HEK293 (cell line): ENCODE results near the gene NR2F2.

Experiments used
- CTCF ChIA-PET: fragments of 350-600 bp; formaldehyde crosslinking; extraction: SDS; loops from one replicate; lab custom pipeline; 2021; ENCODE audit warnings: antibody characterized with exemption; lab: Yijun Ruan, JAX
- POLR2A ChIA-PET: fragments of 300-600 bp; formaldehyde crosslinking; extraction: SDS; loops from one replicate; lab custom pipeline; 2020; ENCODE audit warnings: antibody characterized with exemption, inconsistent platforms; lab: Yijun Ruan, JAX
- H3K27ac ChIP-seq: fragments of 200-500 bp; sonication (Bioruptor generic); 2 replicates; pipeline ENCODE4 v1.5.1; 2014; ENCODE audit warnings: low read depth, low read length, control low read depth, inconsistent platforms; ENCODE audit errors: extremely low read depth
- H3K36me3 ChIP-seq, 2 experiments: fragments of 200-500 bp in 1 of 2; sonication (Bioruptor generic) in 1 of 2; 1 replicate in 1 of 2; 2 replicates in 1 of 2; pipeline ENCODE4 v1.5.1; 2014 to 2017; ENCODE audit warnings: inconsistent platforms in 2 of 2, low read length in 2 of 2; ENCODE audit not compliant: control insufficient read depth in 2 of 2, insufficient read depth in 1 of 2
- H3K4me1 ChIP-seq: fragments of 200-500 bp; sonication (Bioruptor generic); 2 replicates; pipeline ENCODE4 v1.5.1; 2014; ENCODE audit warnings: mild to moderate bottlenecking, low read length, inconsistent platforms; ENCODE audit not compliant: control insufficient read depth, insufficient read depth
- H3K4me3 ChIP-seq: 2 replicates; pipeline ENCODE4 v1.5.1; 2011; ENCODE audit warnings: low read depth, mild to moderate bottlenecking, control low read depth, low read length, moderate library complexity
- H3K9me3 ChIP-seq: fragments of 200-500 bp; sonication (Bioruptor generic); 2 replicates; pipeline ENCODE4 v1.5.1; 2014; ENCODE audit warnings: low read depth, low read length, inconsistent platforms; ENCODE audit not compliant: control insufficient read depth, insufficient read depth
- FEZF1 ChIP-seq: fragments of 450-650 bp; formaldehyde crosslinking; IDR thresholded peaks from 2 replicates; pipeline ENCODE4 v1.5.1; 2016; ENCODE audit warnings: missing biosample characterization, missing genetic modification characterization
- KLF10 ChIP-seq: fragments of 450-650 bp; IDR thresholded peaks from 2 replicates; pipeline ENCODE4 v1.5.1; 2018; ENCODE audit warnings: missing biosample characterization, mild to moderate bottlenecking, missing genetic modification characterization
- PBX3 ChIP-seq: sonication (generic); formaldehyde crosslinking; IDR thresholded peaks from 2 replicates; pipeline ENCODE4 v1.8.1; 2022; ENCODE audit warnings: mild to moderate bottlenecking, moderate library complexity, missing genetic modification reagents
- PRDM4 ChIP-seq: fragments of 450-650 bp; formaldehyde crosslinking; IDR thresholded peaks from 2 replicates; pipeline ENCODE4 v1.5.1; 2017; ENCODE audit warnings: missing biosample characterization, missing genetic modification characterization
- PRDM6 ChIP-seq: fragments of 450-650 bp; formaldehyde crosslinking; IDR thresholded peaks from 2 replicates; pipeline ENCODE4 v1.5.1; 2017; ENCODE audit warnings: missing biosample characterization, missing genetic modification characterization
- REST ChIP-seq: fragments of 450-650 bp; formaldehyde crosslinking; IDR thresholded peaks from 2 replicates; pipeline ENCODE4 v1.5.1; 2016; ENCODE audit warnings: missing biosample characterization, missing genetic modification characterization
- SP7 ChIP-seq: fragments of 450-650 bp; formaldehyde crosslinking; IDR thresholded peaks from 2 replicates; pipeline ENCODE4 v1.5.1; 2016; ENCODE audit warnings: missing biosample characterization, missing genetic modification characterization
- TCF7L2 ChIP-seq: IDR thresholded peaks from 2 replicates; pipeline ENCODE4 v1.6.1; 2011; ENCODE audit warnings: low read depth, mild to moderate bottlenecking, inconsistent platforms, low read length, moderate library complexity, borderline replicate concordance
- ZBTB17 ChIP-seq: fragments of 450-650 bp; formaldehyde crosslinking; IDR thresholded peaks from 2 replicates; pipeline ENCODE4 v1.5.1; 2016; ENCODE audit warnings: missing biosample characterization, missing genetic modification characterization
- ZIC2 ChIP-seq: fragments of 450-650 bp; formaldehyde crosslinking; IDR thresholded peaks from 2 replicates; pipeline ENCODE4 v1.5.1; 2016; ENCODE audit warnings: missing biosample characterization, missing genetic modification characterization
- ZNF239 ChIP-seq: fragments of 450-650 bp; formaldehyde crosslinking; IDR thresholded peaks from 2 replicates; pipeline ENCODE4 v1.5.1; 2016; ENCODE audit warnings: missing biosample characterization, missing genetic modification characterization
- ZNF292 ChIP-seq: fragments of 450-650 bp; formaldehyde crosslinking; IDR thresholded peaks from 2 replicates; pipeline ENCODE4 v1.5.1; 2016; ENCODE audit warnings: low read depth, missing biosample characterization, missing genetic modification characterization, borderline replicate concordance
- ZNF366 ChIP-seq: fragments of 450-650 bp; formaldehyde crosslinking; conservative IDR thresholded peaks from 2 replicates; pipeline ENCODE4 v1.5.1; 2016; ENCODE audit warnings: missing biosample characterization, missing genetic modification characterization
- ZNF488 ChIP-seq: fragments of 450-650 bp; formaldehyde crosslinking; IDR thresholded peaks from 2 replicates; pipeline ENCODE4 v1.5.1; 2016; ENCODE audit warnings: missing biosample characterization, missing genetic modification characterization
- ZNF571 ChIP-seq: fragments of 450-650 bp; formaldehyde crosslinking; IDR thresholded peaks from 2 replicates; pipeline ENCODE4 v1.5.0; 2017; ENCODE audit warnings: missing biosample characterization, missing genetic modification characterization
- ZNF580 ChIP-seq: fragments of 450-650 bp; formaldehyde crosslinking; IDR thresholded peaks from 2 replicates; pipeline ENCODE4 v1.5.1; 2016; ENCODE audit warnings: missing biosample characterization, missing genetic modification characterization
- ZNF785 ChIP-seq: fragments of 450-650 bp; formaldehyde crosslinking; IDR thresholded peaks from 2 replicates; pipeline ENCODE4 v1.5.1; 2016; ENCODE audit warnings: missing biosample characterization, missing genetic modification characterization

NR2F2 gene

GRCh38 chr15:96342406-96343112 lies 12.1 kb downstream of the NR2F2 start (continued):
- no peak for TF ChIP-seq PBX3 (CRISPR knock-in tag)
- peak; percentile 80 for TF ChIP-seq PRDM6 (tag by site-specific recombination)
- peak; percentile 73 for TF ChIP-seq PRDM4 (tag by site-specific recombination)
- peak; percentile 89 for TF ChIP-seq FEZF1 (tag by site-specific recombination)
- TF ChIP-seq SP7 (tag by site-specific recombination), result peak; percentile 55; the same call in 1 of the 2 replicates
- TF ChIP-seq ZNF580 (tag by site-specific recombination), result peak; percentile 30; the same call in 1 of the 2 replicates
- TF ChIP-seq ZNF488 (tag by site-specific recombination), result no peak
- TF ChIP-seq TCF7L2, result peak; percentile 49; the same call in 1 of the 2 replicates
- TF ChIP-seq ZNF292, result no peak

GRCh38 chr15:96343113-96344059 lies 12.9 kb downstream of the NR2F2 start:
- no peak for TF ChIP-seq ZNF571 (tag by site-specific recombination)
- peak; percentile 36 for TF ChIP-seq ZIC2 (tag by site-specific recombination)
- ChIA-PET POLR2A (no interaction called here), CTCF (interaction anchor here (1.0 kb wide), 1 partner anchor 1411 kb away, joined by 5 read pairs; no protein-coding TSS in a partner anchor)
- peaks cover 32% of the 10 kb centered on the region for H3K4me1 ChIP-seq
- no peak overlapping the region for H3K4me3 ChIP-seq
- H3K9me3 ChIP-seq, result no peaks in the 10 kb centered on the region
- H3K36me3 ChIP-seq, result peaks cover 11 to 13% of the 10 kb centered on the region in 2 experiments
- H3K27ac ChIP-seq, result peak overlapping the region; percentile 96

GRCh38 chr15:96344060-96344705 lies 13.7 kb downstream of the NR2F2 start:
- H3K9me3 ChIP-seq, result no peaks in the 10 kb centered on the region
- peaks cover 29% of the 10 kb centered on the region for H3K4me1 ChIP-seq
- H3K4me3 ChIP-seq, result no peak overlapping the region
- H3K27ac ChIP-seq, result no peak overlapping the region; the same call in 1 of the 2 replicates
- CTCF ChIA-PET, result no interaction called here
- H3K36me3 ChIP-seq, result peaks cover 10 to 13% of the 10 kb centered on the region in 2 experiments; a peak in 2 of 3 replicates
- POLR2A ChIA-PET, result no interaction called here
- no peak for TF ChIP-seq KLF10
- TF ChIP-seq ZNF239 (tag by site-specific recombination), result no peak
- TF ChIP-seq ZNF785 (tag by site-specific recombination), result no peak
- TF ChIP-seq ZBTB17 (tag by site-specific recombination), result no peak
- no peak for TF ChIP-seq ZNF366
- TF ChIP-seq REST (tag by site-specific recombination), result no peak
